ENCODE results near the gene PRKCA.

PRKCA gene

GRCh38 chr17:66461343-66461995 is 159.1 kb downstream of the PRKCA start:
- no peak overlapping the region for H3K4me3 ChIP-seq (ENCODE audit: low read depth, low read length)
- no peak for TF ChIP-seq CTCF (IDR thresholded peaks at IDR 0.05; ENCODE audit: low read depth, low read length, missing control alignments)
- no peak for DNase-seq (ENCODE audit: low read depth)

- TF ChIP-seq CTCF (IDR thresholded peaks at IDR 0.05; ENCODE audit: low read depth, low read length, missing control alignments), result no peak
- no peak overlapping the region for H3K4me3 ChIP-seq (ENCODE audit: low read depth, low read length)
- no peak for DNase-seq (ENCODE audit: low read depth)
These were observed 159.6 kb downstream of the PRKCA start for GRCh38 chr17:66462010-66462409.

GRCh38 chr17:66464921-66465320 is 162.5 kb downstream of the PRKCA start:
- no peak overlapping the region for H3K4me3 ChIP-seq (ENCODE audit: low read depth, low read length)
- no peak for DNase-seq (ENCODE audit: low read depth)
- TF ChIP-seq CTCF (IDR thresholded peaks at IDR 0.05; ENCODE audit: low read depth, low read length, missing control alignments), result no peak

- no peak for TF ChIP-seq CTCF (IDR thresholded peaks at IDR 0.05; ENCODE audit: low read depth, low read length, missing control alignments)
- no peak for DNase-seq (ENCODE audit: low read depth)
- H3K4me3 ChIP-seq (ENCODE audit: low read depth, low read length), result no peak overlapping the region
These were observed 163.3 kb downstream of the PRKCA start for GRCh38 chr17:66465701-66466100.

- no peak for TF ChIP-seq CTCF (IDR thresholded peaks at IDR 0.05; ENCODE audit: low read depth, low read length, missing control alignments)
- H3K4me3 ChIP-seq (ENCODE audit: low read depth, low read length), result no peak overlapping the region
- DNase-seq (ENCODE audit: low read depth), result no peak
These were observed 163.8 kb downstream of the PRKCA start for GRCh38 chr17:66466106-66466820.

- H3K4me3 ChIP-seq (ENCODE audit: low read depth, low read length), result no peak overlapping the region
- peak; percentile 25 for DNase-seq (ENCODE audit: low read depth)
- no peak for TF ChIP-seq CTCF (IDR thresholded peaks at IDR 0.05; ENCODE audit: low read depth, low read length, missing control alignments)
These were observed 164.5 kb downstream of the PRKCA start for GRCh38 chr17:66466840-66467367.

Measured in GM12864 (cell line).